Bronchial epithelial cell (primary cell): ENCODE measurements around the gene ASAP3. TPM values are rescaled to one million over a fixed set of nuclear protein-coding genes. Genes with fewer than 3 reads are reported as not detected.
"Not testable (repeated sequence)": the region's sequence is repeated elsewhere in the genome, so short reads cannot be mapped to it uniquely, and the experiment has no call there.

ENCODE experiments used
- DNase-seq: peaks from one replicate; pipeline ENCODE4 v3.0.0-alpha.2; 2010; ENCODE audit warnings: low read depth
- FAIRE-seq: peaks from 2 replicates; lab custom pipeline; 2011; peaks lifted over from hg19 to GRCh38; lab: Jason Lieb, UNC
- H3K27me3 ChIP-seq: 2 replicates; pipeline ENCODE4 v1.5.1; 2011; ENCODE audit warnings: low read length; ENCODE audit not compliant: control insufficient read depth, insufficient read depth
- H3K36me3 ChIP-seq: 2 replicates; pipeline ENCODE4 v1.5.1; 2011; ENCODE audit warnings: low read length; ENCODE audit not compliant: control insufficient read depth, insufficient read depth
- H3K4me3 ChIP-seq: 2 replicates; pipeline ENCODE4 v1.5.1; 2011; ENCODE audit warnings: mild to moderate bottlenecking, low read depth, low read length, control low read depth
- total RNA-seq: library from RNA; depleted of rRNA; stranded (reverse); fragments of >200 nt; gene quantifications from 2 replicates; pipeline ENCODE4 v1.2.1, GENCODE V29; 2014
- TF ChIP-seq, protein P1 (sequence below): IDR thresholded peaks from 2 replicates; pipeline ENCODE4 v1.5.1; 2011; ENCODE audit warnings: mild to moderate bottlenecking, moderate library complexity, low read length, control low read depth, inconsistent platforms; ENCODE audit not compliant: insufficient read depth, severe bottlenecking

The ASAP3 gene
- total RNA-seq, 1 donor from 2014 or later = 1.8 TPM

DNA sequence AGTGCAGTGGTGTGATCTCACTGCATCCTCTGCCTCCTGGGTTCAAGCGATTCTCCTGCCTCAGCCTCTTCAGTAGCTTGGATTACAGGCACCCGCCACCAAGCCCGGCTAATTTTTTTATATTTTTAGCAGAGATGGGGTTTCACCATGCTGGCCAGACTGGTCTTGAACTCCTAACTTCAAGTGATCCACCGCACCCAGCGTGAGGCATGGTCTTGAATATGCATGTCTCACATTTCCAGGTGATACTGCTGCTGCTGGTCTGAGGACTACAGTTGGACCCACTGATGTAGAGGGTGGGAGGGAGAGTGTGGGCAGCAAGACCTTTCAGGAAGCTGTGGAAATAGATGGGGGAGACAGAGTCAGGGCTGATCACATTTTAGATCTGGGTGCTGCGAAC is 21.9 kb upstream of the ASAP3 start:
- Histone ChIP-seq H3K36me3 (no peaks in the 10 kb centered on the region), H3K4me3 (no peak overlapping the region), H3K27me3 (no peaks in the 10 kb centered on the region)
- TF ChIP-seq, protein P1, sequence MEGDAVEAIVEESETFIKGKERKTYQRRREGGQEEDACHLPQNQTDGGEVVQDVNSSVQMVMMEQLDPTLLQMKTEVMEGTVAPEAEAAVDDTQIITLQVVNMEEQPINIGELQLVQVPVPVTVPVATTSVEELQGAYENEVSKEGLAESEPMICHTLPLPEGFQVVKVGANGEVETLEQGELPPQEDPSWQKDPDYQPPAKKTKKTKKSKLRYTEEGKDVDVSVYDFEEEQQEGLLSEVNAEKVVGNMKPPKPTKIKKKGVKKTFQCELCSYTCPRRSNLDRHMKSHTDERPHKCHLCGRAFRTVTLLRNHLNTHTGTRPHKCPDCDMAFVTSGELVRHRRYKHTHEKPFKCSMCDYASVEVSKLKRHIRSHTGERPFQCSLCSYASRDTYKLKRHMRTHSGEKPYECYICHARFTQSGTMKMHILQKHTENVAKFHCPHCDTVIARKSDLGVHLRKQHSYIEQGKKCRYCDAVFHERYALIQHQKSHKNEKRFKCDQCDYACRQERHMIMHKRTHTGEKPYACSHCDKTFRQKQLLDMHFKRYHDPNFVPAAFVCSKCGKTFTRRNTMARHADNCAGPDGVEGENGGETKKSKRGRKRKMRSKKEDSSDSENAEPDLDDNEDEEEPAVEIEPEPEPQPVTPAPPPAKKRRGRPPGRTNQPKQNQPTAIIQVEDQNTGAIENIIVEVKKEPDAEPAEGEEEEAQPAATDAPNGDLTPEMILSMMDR = no peak
- FAIRE-seq (peak; percentile 40), DNase-seq (no peak)

DNA sequence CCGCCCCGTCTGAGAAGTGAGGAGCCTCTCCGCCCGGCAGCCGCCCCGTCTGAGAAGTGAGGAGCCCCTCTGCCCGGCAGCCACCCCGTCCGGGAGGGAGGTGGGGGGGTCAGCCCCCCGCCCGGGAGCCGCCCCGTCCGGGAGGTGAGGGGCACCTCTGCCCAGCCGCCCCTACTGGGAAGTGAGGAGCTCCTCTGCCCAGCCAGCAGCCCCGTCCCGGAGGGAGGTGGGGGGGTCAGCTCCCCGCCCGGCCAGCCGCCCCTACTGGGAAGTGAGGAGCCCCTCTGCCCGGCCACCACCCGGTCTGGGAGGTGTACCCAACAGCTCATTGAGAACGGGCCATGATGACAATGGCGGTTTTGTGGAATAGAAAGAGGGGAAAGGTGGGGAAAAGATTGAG is 20.2 kb upstream of the ASAP3 start:
- DNase-seq, FAIRE-seq, H3K4me3 ChIP-seq, H3K36me3 ChIP-seq, H3K27me3 ChIP-seq: not testable (repeated sequence)

DNA sequence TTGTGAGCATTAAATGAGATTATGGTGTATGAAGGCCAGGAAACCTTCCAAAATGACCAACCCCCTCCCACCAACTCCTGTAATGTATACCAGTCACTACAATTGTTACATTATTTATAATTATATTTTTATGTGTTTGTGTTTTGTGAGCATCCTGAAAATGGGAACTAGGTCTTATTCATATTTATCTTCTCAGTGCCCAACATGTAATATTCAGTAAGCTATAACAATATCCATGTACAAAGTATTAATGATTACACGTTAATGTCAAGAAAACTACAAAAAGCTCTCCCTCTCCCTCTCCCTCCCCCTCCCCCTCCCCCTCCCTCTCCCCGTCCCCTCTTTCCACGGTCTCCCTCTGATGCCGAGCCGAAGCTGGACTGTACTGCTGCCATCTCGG is 19.0 kb upstream of the ASAP3 start:
- TF ChIP-seq, protein P1 = no peak
- no peak for DNase-seq
- no peak for FAIRE-seq
- H3K27me3 ChIP-seq = no peaks in the 10 kb centered on the region
- no peak overlapping the region for H3K4me3 ChIP-seq
- H3K36me3 ChIP-seq = no peaks in the 10 kb centered on the region

DNA sequence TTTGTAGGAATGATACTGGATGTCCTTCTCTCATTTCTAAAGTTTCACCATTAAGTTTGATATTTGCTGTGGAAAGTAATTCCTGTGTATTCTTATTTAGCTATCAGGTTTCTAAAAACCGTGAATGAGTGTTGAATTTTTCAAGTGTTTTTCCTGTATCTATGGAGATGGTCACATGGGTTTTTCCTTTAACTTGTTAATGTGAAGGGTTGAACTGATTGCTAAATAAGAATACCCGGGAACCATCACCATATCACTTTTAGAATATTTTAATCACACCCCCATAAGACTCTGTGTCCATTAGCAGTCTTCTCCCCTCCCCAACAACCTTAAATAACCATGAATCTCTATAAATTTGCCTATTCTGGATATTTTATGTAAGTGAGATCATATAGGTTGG is 16.5 kb upstream of the ASAP3 start:
- no peak for FAIRE-seq
- TF ChIP-seq, protein P1 = no peak

DNA sequence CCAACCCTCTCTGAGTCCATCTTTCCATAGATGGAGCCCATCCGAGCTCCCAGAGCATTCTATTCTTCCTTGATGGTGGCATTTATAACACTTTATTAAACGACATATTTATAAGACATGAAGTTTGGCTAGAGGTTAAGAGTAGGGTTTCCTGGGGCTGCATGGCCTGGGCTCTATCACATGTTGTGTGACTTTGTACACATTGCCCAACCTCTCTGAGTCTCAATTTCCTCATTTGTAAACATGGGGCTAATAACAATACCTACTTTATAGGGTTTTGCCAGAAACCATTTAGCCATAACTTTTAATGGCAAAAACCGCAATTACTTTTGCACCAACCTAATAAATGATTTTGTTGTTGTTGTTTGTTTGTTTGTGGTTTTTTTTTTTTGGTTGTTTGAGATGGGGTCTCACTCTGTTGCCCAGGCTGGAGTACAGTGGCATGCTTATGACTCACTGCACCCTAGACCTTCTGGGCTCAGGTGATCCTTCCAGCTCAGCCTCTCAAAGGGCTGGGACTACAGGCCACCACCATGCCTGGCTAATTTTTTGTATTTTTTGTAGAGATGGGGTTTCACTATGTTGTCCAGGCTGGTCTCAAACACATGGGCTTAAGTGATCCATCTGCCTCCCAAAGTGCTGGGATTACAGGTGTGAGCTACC is 13.9 kb upstream of the ASAP3 start:
- Histone ChIP-seq H3K36me3 (no peaks in the 10 kb centered on the region), H3K4me3 (no peak overlapping the region), H3K27me3 (no peaks in the 10 kb centered on the region)
- FAIRE-seq (no peak), DNase-seq (no peak)
- TF ChIP-seq, protein P1 = no peak

More for the DNA sequence above, 16.5 kb upstream of the ASAP3 start:
- Histone ChIP-seq H3K27me3 (no peaks in the 10 kb centered on the region), H3K4me3 (no peak overlapping the region), H3K36me3 (no peaks in the 10 kb centered on the region)
- no peak for DNase-seq

DNA sequence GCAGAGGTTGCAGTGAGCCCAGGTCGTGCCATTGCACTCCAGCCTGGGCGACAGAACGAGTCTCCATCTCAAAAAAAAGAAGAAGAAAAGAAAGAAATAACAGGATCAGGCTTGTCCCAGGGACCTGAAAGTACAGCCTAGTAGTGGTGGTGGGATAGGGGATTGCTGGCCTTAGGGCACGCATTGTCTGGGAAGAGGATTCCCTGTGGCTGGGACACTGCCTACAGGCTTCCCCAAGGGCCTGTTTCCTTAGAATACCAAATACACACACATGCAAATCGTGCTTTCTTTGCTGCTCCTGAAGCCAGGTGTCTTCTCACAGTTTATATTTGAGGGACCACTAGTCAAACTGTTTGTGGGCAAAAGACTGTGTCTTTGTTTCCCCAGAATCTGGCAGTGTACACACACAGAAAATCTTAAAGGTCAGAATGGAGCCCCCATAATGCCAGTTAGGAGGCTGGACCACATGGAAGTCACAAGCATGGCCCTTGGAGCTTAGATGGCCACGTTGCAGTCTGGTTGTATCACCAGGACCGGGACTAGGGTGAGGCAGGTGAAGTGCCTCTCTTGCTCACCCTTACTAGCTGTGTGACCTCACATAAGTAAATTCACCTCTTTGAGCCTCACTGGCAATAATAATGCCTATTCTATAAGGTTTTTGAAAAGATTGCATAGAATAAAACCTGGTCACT is 12.7 kb upstream of the ASAP3 start:
- no peak for DNase-seq
- no peak for FAIRE-seq
- TF ChIP-seq, protein P1 = no peak
- Histone ChIP-seq H3K27me3 (no peaks in the 10 kb centered on the region), H3K4me3 (no peak overlapping the region), H3K36me3 (no peaks in the 10 kb centered on the region)

DNA sequence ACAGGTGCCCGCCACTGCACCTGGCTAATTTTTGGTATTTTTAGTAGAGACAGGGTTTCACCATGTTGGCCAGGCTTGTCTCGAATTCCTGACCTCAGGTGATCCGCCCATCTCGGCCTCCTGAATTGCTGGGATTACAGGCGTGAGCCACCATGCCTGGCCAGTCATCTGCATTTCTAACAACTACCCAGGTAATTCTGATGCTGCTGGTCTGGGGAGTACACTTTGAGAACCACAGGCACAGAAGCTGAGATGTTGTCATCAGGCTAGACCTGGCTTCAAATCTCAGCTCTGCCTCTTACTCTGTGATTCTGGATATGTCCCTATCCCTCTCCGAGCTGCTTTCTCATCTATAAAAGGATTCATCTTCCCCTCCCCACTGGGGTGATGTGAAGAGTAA is 10.9 kb upstream of the ASAP3 start:
- not testable (repeated sequence) for DNase-seq, FAIRE-seq, H3K36me3 ChIP-seq, H3K27me3 ChIP-seq, H3K4me3 ChIP-seq

DNA sequence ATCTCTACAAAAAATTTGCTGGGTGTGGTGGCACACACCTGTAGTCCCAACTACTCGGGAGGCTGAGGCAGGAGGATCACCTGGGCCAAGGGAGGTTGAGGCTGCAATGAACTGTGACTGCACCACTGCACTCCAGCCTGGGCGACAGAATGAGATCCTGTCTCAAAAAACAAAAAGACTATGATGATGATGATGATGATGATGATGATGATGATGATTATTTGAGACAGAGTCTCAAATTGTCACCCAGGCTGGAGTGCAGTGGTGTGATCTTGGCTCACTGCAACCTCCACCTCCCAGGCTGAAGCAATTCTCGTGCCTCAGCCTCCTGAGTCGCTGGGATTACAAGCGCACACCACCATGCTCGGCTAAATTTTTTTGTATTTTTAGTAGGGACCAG is 8.8 kb upstream of the ASAP3 start:
- H3K36me3 ChIP-seq = not testable (repeated sequence)

More for the DNA sequence above, 8.8 kb upstream of the ASAP3 start:
- FAIRE-seq, H3K4me3 ChIP-seq, DNase-seq, H3K27me3 ChIP-seq: not testable (repeated sequence)
